Left ventricle myocardium inferior (tissue), 1 donor: ENCODE data around the gene VMO1. TPM values are rescaled to one million over a fixed set of nuclear protein-coding genes. Genes with fewer than 3 reads are reported as not detected.

Source experiments
- DNase-seq: peaks from one replicate; pipeline ENCODE4 v3.0.0-alpha.2; 2020
- H3K27ac ChIP-seq: fragments of 200-600 bp; replicated peaks from 2 replicates; pipeline ENCODE4 v1.8.0; 2021
- H3K27me3 ChIP-seq: fragments of 200-600 bp; 2 replicates; pipeline ENCODE4 v1.8.0; 2021; ENCODE audit warnings: low read depth
- H3K36me3 ChIP-seq: fragments of 200-600 bp; 2 replicates; pipeline ENCODE4 v1.8.0; 2021
- H3K4me1 ChIP-seq: fragments of 200-600 bp; 2 replicates; pipeline ENCODE4 v1.8.0; 2021
- H3K4me3 ChIP-seq: fragments of 200-600 bp; 2 replicates; pipeline ENCODE4 v1.8.0; 2021; ENCODE audit warnings: mild to moderate bottlenecking, moderate library complexity
- H3K9me3 ChIP-seq: fragments of 200-600 bp; replicated peaks from 2 replicates; pipeline ENCODE4 v1.8.0; 2021
- CTCF ChIP-seq: fragments of 200-600 bp; IDR thresholded peaks from 2 replicates; pipeline ENCODE4 v1.8.0; 2021; ENCODE audit warnings: antibody characterized with exemption, mild to moderate bottlenecking, borderline replicate concordance
- intact Hi-C: fragments of 100-400 bp; cut with micrococcal nuclease; formaldehyde crosslinking; loops from one replicate; pipeline ENCODE4 v1.11.0; 2022
- total RNA-seq: library from RNA; stranded (reverse); fragmentation: NEBNext Ultra II Directional; extraction: Animal tissue kit (Norgen Biotek cat#: 25700); gene quantifications from one replicate; pipeline ENCODE4 v1.2.1, GENCODE V29; 2021
- donor health status: DM: no; HTN: yes; CAD: no; lungs with severe emphysema.

VMO1 gene
- total RNA-seq, 1 donor from 2014 or later: 0.63 TPM

GRCh38 chr17:4796552-4796920 lies 10.4 kb upstream of the VMO1 start:
- peaks cover 16% of the 10 kb centered on the region for H3K4me1 ChIP-seq
- intact Hi-C loops: no loop called here
- peak overlapping the region; percentile 76 for H3K4me3 ChIP-seq
- peak overlapping the region; percentile 83 for H3K27ac ChIP-seq
- H3K36me3 ChIP-seq: peaks cover 23% of the 10 kb centered on the region
- no peaks in the 10 kb centered on the region for H3K27me3 ChIP-seq
- H3K9me3 ChIP-seq: no peaks in the 10 kb centered on the region
- TF ChIP-seq CTCF: no peak
- no peak for DNase-seq

GRCh38 chr17:4795168-4795567 lies 9.0 kb upstream of the VMO1 start:
- no peak for TF ChIP-seq CTCF
- DNase-seq: no peak
- H3K4me1 ChIP-seq: peaks cover 23% of the 10 kb centered on the region
- no peaks in the 10 kb centered on the region for H3K27me3 ChIP-seq
- H3K27ac ChIP-seq: peak overlapping the region; percentile 83
- no peaks in the 10 kb centered on the region for H3K9me3 ChIP-seq
- H3K36me3 ChIP-seq: peaks cover 23% of the 10 kb centered on the region
- H3K4me3 ChIP-seq: peak overlapping the region; percentile 76
- intact Hi-C loops: no loop called here

DNA sequence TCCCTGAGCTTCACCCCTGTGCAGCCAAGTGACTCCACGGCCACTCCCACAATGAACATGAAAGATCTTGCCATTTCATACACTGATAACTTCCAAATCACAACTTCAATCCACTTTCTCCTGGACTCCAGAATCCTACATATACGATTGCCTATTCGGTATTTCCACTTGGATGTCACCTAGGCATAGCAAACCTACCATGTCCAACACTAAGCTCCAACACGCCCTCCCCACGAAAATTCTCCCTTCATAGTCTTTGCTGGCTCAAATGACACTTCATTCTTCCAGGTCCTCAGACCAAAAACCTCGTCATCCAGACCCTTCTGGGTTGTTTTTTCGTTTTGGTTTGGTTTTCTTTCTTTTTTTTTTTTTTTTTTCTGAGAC lies 4.5 kb upstream of the VMO1 start:
- Histone ChIP-seq H3K9me3 (no peaks in the 10 kb centered on the region), H3K4me3 (peak overlapping the region; percentile 90), H3K27me3 (peaks cover 8% of the 10 kb centered on the region), H3K4me1 (peaks cover 48% of the 10 kb centered on the region), H3K36me3 (no peaks in the 10 kb centered on the region), H3K27ac (peak overlapping the region; percentile 100)
- no peak for TF ChIP-seq CTCF
- intact Hi-C loops: no loop called here
- DNase-seq: no peak

DNA sequence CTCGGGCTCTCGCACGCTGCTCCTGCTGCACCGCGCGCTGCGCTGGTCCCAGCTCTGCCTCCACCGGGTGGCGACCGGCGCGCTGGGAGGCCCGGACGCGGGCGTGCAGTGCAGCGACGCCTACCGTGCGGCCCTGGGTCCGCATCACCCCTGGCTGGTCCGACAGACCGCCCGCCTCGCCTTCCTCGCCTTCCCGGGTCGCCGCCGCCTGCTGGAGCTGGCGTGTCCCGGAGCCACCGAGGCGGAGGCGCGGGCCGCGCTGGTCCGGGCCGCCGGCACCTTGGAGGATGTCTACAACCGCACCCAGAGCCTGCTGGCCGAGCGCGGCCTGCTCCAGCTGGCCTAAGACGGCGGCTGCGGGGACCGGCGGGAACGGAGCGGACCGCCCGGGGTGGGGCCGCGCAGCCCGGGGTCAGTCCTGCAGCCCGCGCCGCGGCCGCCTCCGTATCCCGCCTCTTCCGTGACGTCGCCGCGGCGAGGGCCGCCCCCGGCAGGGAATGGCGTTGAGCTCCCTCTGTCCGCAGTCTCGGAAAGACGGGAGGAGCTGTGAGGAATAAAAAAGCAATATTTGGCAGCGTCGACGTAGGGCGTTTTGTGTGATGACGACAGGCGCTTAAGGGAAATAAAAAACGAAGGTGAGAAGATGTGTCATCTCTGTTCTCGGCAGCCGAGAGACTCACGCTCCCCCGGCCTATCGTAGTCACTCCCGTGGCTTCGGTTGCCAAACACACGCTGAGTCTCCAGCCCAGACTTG lies 4.0 kb upstream of the VMO1 start:
- intact Hi-C loops: loop anchor here (5.0 kb wide), 1 partner anchor 97 kb away; no protein-coding TSS in a partner anchor
- peaks cover 14% of the 10 kb centered on the region for H3K27me3 ChIP-seq
- peaks cover 54% of the 10 kb centered on the region for H3K4me1 ChIP-seq
- H3K27ac ChIP-seq: peak overlapping the region; percentile 100
- peak; percentile 85 for TF ChIP-seq CTCF
- H3K4me3 ChIP-seq: peak overlapping the region; percentile 90
- no peaks in the 10 kb centered on the region for H3K9me3 ChIP-seq
- peak; percentile 87 for DNase-seq
- no peaks in the 10 kb centered on the region for H3K36me3 ChIP-seq

GRCh38 chr17:4789701-4789950 lies 3.5 kb upstream of the VMO1 start:
- Histone ChIP-seq H3K4me1 (peaks cover 55% of the 10 kb centered on the region), H3K27ac (peak overlapping the region; percentile 100), H3K4me3 (peak overlapping the region; percentile 90), H3K9me3 (no peaks in the 10 kb centered on the region), H3K27me3 (peaks cover 19% of the 10 kb centered on the region), H3K36me3 (no peaks in the 10 kb centered on the region)
- TF ChIP-seq CTCF: no peak
- no peak for DNase-seq
- intact Hi-C loops: loop anchor here (5.0 kb wide), 1 partner anchor 98 kb away; no protein-coding TSS in a partner anchor
